Glomerular endothelial cell (primary cell): Measurements from ENCODE around the gene PRKAR1B. TPM values are rescaled to one million over a fixed set of nuclear protein-coding genes. Genes with fewer than 3 reads are reported as not detected.

Source experiments
- DNase-seq: peaks from one replicate; pipeline ENCODE4 v3.0.0-alpha.2; 2011; ENCODE audit warnings: low read depth, low spot score; ENCODE audit errors: extremely low read depth
- total RNA-seq: library from RNA; depleted of rRNA; stranded (reverse); fragments of >200 nt; gene quantifications from 2 replicates; pipeline ENCODE4 v1.2.3, GENCODE V29; 2015

PRKAR1B gene
- total RNA-seq, 1 donor from 2014 or later: 34.3 TPM

DNA sequence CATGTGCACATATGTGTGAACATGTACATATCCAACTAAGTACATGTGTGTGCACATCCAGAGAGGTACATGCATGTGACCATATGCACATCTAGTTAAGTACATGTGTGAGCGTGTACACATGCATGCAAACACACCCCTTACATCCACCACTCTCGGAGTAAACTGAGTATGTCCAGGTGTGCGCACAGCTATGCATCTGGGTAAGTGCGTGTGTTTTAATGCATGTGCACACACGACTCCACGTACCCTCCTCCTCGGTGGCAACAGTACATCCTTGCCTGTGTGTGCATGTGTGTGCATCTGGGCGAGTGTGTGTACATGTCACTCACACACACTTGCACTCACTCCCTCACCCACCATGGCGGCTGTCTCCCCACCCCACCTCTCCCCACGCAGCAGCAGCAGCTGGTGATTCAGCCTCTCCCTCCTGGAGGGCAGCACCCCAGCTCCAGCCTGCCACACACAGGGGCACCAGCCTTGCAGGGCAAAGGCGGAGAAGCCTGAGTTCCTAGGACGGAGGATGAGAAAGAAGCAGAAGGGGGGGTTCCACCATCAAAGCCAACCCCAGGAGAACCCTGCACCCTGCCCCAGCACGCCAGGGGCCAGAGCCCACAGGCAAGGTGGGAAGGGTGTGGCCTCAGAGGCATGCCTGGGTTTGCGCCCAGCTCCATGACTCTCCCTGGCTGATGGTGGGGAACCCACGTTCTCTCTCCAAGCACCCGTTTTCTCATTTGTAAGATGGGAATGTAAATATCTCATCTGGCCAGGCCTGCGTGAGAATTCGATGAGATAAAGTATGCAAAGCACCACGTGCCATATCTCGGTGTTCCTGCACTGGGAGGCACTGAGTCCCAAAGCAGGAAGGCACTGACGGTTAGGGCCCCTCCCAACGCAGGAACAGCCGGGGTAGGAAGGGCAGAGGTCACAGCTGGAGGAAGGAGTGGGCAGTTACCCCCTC, 28.3 kb downstream of the PRKAR1B start:
- no peak for DNase-seq

DNA sequence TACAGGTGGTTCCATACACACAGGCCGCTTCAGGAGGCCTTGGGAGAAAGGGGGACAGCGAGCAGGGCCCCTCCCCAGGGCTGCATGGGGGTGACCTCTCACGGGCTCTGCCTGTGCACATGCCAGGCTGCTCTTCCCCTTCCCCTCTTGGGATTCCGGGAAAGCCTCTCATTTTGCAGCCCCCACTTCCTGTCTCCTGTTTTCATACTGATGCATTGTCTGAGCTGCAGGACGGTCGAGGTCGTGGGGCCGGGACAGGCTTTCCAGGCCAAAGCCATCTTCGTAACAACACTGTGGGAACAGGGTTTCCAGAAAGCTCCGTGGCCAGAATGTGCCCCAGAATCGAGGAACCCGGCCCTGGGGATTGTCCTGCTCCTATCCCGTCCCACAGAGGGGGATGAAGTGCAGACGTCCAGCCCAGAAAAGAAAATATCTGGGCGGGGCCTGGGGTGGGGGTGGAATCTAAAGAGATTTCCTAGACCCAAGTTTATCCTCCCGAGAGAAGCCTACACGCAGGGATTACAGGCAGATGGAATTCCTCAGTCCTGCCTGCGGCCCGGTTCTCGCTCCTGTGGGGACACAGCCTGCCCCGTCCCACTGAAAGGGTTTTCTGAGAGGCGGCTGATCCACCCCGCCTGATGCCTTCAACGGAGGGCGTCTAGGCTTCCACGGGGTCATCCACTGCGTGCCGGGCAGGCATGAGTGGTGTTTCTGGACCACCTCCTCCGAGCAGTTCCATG, 30.1 kb downstream of the PRKAR1B start:
- DNase-seq: no peak

DNA sequence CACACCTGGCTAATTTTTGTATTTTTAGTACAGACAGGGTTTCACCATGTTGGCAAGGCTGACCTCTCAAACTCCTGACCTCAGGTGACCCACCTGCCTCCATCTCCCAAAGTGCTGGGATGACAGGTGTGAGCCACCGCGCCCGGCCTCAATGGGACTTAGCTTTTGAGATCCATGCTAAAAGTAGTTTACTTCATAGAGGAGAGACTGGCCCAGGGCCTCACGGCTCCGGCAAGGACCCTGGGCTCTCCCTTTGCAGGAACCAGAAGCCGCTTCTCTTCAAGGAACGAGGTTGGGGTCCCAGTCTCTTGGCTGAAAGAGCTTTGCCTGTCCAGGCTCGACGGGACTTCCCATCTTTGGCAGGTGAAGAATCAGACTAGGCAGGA, 30.7 kb downstream of the PRKAR1B start:
- no peak for DNase-seq

DNA sequence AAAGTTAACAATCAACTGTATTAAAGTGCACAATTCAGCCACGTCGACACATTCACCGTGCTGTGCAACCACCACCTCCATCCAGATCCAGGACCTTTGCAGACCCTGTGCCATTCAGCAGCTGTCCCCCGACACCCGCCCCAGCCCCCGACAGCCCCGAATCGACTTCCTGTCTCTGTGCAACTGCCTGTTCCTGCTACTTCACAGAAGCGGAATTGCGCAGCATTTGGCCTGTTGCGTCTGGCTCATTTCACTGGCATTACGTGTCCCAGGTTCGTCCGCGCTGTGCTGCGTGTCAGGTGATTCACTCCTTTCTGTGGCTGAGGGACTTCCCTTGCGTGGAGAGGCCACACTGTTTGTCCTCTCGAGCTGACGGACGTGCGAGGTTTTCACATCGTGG, 33.8 kb downstream of the PRKAR1B start:
- DNase-seq: no peak

DNA sequence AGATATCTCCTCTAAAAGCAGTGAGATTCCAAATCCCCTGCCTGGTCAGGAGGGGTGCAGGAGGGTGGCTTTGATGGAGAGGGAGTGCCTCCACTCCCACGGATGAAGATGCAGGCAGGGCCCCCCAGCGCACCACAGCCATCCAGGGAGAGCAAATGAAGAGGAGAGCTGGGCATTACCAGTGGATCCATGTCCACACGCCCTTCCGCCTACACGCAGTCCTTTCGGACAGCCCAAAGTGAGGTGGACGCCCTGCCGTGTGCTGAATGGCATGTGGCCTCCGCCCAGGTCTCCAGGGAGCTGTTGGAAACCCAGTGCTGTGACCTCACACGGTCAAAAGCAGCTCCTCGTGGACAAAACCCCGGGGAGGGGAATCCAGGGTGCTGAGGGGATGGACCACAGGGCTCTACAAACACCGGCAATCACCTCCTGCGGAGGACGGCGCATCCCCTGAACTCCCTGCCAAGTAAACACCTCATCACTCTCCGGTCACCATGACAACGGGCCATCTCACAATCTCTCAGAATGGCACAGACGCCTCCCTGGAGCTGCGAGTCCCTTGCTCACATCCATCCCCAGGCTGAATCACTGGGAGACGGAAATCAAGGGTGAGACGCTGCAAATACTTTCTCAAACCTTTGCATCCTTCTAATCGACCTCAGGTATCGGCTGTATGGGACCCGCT, 35.6 kb downstream of the PRKAR1B start:
- no peak for DNase-seq

DNA sequence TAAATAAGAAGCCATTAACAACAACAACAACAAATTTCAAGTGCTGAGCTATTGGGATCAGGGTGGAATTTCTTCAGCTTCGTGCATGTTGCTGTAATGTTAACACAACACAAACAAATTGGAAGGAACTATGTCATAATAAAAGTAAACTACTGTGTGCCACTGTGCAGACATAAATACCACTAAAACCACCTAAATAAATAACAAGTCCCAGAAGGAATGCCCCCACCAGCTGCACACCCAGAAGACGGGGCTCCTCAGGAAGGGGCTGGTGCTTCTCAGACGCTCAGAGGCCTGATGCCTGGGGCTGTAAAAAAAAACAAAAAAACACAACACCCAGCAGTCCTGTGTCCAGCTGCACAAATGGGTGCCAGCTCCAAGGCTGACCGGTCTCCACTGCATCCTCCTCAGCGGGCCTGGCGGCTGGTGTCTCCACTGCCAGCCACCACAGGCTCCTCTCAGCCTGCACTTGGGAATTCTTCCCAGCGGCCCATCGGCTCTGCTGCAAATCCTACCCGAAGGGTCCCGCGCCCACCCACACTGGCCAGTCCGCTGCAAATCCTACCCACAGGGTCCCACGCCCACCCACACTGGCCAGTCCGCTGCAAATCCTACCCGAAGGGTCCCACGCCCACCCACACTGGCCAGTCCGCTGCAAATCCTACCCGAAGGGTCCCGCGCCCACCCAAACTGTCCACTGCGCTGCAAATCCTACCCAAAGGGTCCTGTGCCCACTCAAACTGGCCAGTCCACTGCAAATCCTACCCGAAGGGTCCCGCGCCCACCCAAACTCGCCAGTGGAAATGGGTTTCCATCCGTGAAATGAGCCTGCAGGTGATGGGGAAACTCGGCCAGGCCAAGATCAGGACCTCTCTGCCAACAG, 36.4 kb downstream of the PRKAR1B start:
- DNase-seq: no peak

DNA sequence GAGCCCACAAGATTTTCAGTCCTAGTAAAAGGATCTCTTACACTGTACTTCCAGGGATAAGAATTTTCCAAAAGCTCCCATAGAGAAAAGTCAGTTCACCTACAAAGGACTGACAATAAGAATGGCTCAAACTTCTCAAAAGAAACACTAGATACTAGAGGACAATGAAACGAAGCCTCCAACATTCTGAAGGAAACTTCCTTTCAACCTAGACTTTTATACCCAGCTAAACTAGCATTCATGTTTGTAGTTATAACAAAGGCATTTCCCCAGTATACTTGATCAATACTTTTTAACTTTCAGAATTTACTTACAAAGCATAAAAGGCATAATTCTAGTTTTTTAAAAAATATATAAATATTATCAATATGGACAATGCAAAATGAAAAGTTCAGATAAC, 41.5 kb downstream of the PRKAR1B start:
- no peak for DNase-seq

DNA sequence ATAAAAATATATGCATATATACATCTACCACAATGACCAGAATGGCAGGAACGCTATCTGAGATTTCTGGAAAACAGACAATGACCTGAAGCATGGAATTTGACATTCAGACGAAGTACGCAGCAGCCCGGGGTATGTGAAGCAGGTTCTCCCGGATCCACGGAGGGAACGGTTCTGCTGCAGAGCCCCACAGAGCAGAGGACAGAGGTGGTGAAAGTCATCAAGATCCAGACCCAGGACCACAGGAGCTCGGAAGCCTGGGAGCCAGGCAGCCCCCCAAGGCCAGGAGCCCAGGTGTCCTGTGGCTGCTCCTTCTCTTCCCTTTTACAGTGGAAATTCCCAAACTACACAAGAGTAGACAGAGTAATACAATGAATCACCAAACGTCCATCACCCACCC, 42.7 kb downstream of the PRKAR1B start:
- DNase-seq: no peak

DNA sequence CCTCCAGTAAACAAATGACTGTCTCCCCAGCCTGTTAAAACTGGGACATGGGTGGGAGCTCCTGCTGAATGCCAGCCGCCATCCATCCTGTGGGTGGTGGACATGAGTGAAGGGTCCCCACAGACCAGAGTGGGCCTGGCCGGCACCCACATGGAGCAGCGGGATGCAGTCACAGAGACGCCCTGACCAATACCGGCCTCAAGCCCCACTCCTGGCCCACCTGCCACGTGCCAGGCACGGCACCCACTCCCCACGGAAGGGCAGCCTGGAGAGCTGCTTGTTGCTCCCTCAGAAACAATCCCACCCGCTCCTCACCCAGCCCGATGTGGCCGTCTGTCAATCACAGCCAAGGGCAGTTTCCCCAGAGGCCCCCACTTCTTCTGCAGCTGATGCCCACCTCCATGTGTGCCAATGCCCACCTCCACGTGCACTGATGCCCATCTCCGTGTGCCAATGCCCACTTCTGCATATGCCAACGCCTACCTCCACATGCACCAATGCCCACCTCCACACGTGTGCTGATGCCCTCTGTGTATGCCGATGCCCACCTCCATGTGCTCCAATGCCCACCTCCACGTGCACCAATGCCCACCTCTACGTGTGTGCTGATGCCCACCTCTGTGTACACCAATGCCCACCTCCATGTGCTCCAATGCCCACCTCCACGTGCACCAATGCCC, 43.4 kb downstream of the PRKAR1B start:
- no peak for DNase-seq

DNA sequence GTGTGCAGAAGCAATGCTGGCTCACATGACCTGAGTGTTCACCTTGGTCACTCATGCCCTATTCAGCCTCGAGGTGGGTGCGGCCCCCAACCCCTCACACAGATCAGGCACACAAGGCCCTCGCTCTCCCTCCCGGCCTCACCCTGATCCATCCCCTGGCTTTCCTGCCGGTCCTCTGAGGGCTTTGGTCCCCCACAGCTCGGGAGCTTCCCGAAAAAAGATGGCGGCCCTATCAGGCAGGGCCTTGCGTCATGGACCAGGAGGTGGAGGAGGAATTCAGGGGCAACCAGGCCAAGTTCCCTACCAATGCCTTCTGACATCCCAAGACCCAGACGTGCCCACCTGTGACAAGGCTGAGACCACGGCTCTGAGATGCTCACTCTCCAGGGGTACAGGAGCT, 44.3 kb downstream of the PRKAR1B start:
- no peak for DNase-seq

DNA sequence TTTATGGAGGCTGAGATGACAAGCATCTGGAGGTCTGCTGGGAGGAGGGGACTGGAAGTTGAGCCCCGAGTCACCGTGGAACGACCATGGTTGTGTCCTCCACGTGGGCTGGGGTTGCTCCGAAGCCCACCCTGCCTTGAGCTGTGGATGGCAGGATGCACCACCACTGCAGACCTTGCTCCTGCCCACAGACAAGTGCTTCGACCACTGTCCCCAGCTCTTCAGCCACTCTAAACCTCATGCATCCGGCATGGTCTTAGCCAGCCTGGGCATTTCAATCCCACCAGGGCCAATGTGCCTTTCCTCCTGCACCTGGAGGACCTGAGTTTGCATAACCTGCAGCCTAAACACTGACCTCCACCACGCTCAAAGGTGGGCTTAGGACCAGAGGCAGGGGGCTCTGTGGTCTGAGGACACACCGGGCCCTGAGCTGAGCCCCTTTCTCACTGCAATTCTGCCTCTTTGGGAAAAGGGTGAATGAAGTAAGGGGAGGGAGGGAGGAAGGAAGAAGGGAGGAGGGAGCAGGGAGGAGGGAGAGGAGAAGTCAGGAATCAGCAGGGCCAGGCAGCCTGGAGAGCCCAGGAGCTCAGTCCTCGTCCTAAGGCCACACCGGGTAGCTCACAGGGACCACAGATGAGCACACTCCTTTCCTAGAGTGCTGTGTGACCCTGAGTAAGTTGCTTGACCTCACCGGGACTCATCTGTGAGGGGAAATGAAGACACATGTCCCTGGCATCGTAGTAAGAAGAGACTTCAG, 45.4 kb downstream of the PRKAR1B start:
- no peak for DNase-seq

DNA sequence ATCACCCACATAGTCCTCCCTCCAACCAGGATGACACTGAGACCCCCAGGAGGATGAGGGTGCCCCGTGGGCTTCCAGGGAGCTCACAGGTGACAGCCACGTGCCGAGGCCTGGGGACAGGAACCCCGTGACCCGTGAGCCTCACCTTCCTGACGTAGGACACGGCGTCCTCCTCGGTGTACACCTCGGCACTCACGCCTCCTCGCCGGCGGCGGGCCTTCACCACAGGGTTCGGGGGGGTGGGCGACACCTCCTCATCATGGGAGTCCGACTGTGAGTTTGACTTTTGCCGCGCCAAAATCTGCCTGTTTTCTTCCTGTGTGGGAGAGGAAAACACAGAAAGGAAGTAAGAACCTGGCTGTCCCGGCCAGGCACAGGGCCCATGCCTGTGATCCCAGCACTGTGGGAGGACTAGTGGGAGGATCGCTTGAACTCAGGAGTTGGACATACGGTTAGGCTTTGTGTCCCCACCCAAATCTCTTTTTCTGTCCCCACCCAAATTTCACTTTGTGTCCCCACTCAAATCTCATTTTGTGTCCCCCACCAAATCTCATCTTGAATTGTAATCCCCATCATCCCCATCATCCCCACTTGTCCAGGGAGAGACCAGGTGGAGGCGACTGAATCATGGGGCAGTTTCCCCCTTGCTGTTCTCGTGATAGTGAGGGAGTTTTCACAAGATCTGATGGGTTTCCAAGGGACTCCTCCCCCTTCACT, 46.5 kb downstream of the PRKAR1B start:
- no peak for DNase-seq

DNA sequence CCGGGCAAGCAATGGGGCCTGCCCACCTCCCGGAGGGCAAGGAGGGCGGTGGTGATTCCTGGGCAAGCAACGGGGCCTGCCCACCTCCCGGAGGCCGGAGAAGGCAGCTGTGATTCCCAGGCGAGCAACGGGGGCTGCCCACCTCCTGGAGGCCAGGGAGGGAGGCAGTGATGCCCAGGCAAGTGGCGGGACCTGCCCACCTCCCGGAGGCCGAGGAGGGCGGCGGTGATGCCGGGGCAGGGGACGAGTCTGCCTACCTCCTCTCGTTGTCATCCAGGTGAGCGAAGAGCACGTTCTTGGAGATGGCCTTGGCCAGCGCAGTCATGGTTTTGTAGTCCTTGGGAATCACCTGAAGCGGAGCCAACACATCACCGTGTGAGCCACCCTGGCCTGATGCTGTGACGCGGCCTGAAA, 50.1 kb downstream of the PRKAR1B start:
- no peak for DNase-seq

DNA sequence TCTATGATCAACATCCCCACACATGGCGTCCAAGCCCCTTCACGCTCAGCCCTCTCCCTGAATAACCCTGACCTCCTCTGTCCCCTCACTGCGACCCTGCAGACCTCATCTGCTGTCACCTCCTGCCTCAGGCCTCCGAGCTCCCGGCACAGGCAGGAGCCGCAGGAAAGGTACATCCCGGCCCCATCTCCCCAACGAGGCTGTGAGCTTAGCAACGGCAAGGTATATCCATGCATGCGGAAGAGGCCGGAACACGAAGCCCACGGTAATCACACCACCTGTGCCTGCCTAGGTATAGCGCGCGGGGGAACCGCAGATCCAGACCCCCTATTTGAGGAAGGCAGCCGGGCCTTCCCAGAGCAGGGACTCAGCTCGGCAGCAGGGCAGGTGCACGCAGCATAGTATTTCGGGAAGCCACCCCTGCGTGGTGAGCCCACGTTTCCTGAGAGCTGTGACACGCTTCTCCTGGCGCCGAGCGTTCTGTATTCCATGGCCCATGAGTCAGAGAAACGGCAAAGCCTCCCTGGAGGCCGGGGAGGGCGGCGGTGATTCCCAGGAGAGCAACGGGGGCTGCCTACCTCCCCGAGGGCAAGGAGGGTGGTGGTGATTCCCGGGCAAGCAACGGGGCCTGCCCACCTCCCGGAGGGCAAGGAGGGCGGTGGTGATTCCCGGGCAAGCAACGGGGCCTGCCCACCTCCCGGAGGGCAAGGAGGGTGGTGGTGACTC, 50.7 kb downstream of the PRKAR1B start:
- no peak for DNase-seq

DNA sequence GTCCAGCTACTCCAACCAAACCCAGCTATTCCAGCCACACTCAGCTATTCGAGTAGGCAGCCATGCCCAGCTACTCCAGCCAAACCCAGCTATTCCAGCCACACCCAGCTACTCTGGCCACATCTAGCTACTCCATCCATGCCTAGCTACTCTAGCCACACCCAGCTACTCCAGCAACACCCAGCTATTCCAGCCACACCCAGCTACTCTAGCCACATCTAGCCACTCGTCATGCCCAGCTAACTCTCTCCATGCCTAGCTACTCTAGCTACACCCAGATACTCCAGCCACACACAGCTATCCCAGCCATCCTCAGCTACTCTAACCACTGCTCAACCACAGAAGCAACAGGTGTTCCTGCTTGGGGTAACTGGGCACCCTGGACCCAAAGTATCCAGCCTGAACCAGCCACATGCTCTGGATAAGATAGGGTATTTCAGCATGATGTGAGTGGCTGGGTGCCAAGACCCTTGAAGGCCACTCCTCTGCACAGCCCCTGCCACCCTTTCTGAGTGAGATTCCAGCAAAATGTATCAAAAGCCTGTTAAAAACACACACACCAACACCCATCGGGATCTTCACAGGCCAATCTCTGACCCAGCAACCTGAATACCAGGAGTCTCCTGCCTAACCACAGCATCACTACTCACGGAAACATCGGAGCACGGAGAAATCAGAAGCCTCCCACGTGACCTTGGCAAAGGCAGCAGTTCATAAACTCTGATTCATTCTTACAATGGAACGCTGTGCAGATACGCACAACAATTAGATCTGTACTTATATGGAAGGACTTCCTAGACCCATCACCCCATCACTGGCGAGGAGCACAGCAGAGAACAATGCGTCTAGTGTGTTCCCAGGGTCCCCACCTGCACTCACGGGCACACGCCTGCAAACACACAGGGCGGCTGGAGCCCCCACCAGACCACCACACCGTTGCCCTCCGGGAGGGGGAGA, 52.3 kb downstream of the PRKAR1B start:
- DNase-seq: no peak

DNA sequence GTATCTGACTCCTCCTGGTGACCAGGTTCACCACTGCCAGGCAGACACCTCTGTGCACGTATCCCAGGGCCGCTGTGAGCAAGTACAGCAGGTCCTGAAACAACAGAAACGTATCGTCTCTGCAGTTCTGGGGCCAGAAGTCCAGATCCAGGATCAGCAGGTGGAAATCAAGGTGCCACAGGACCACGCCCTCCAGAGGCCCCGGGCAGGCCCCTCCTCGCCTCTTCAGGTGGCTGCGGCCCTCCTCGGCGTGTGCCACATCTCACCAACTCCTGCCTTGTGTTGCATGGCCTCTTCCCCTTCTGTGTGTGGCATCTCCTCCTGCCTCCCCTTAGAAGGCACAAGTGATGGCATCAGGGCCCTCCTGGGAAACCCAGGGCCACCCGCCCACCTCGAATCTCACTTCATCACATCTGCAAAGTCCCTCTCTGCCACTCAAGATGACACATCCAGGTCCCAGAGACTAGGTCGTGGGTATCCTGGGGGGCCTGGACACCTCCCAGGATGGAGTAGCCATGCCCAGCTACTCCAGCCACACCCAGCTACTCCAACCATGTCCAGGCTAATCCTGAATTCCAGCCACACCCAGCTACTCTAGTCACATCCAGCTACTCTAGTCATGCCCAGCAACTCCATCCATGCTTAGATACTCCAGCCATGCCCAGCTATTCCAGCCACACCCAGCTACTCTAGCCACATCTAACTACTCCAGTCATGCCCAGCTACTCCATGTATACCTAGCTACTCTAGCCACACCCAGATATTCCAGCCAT, 53.2 kb downstream of the PRKAR1B start:
- DNase-seq: no peak
